ENCODE data around the gene NDUFAF2. TPM values are rescaled to one million over a fixed set of nuclear protein-coding genes. Genes with fewer than 3 reads are reported as not detected.

NDUFAF2 gene
- total and polyA plus RNA-seq, 2 of the 13 experiments (the other 11 are each of a cell fraction or from before 2014, with no cell fraction given): 34.0 to 78.4 TPM

GRCh38 chr5:61010467-61011454 is 65.8 kb downstream of the NDUFAF2 start:
- DNase-seq (ENCODE audit: low spot score) (peak; percentile 8), ATAC-seq (peak; percentile 66), FAIRE-seq (no peak)
- BruUV-seq (replicated peaks): no TSS peak
- H3K27ac ChIP-seq (ENCODE audit: extremely low read length, insufficient read depth, low read length): no peak overlapping the region
- H3K4me2 ChIP-seq (ENCODE audit: low read depth, low read length): no peak overlapping the region
- H3K79me2 ChIP-seq (ENCODE audit: insufficient read depth, low read length): no peaks in the 10 kb centered on the region
- no peaks in the 10 kb centered on the region for H3K27me3 ChIP-seq (ENCODE audit: control insufficient read depth in 1 of 2, insufficient read depth in 2 of 2, low read length in 2 of 2)
- WGBS (ENCODE audit: low lambda C conversion rate): 77% methylated on average over 5 of the region's 5 CpGs
- H3K4me3 ChIP-seq (replicated peaks in 1 of 3; ENCODE audit: insufficient read depth in 1 of 3, low read depth in 2 of 3, low read length in 3 of 3): no peak overlapping the region
- intact Hi-C loops (cut with micrococcal nuclease; ENCODE audit: unreplicated experiment): no loop called here
- no peaks in the 10 kb centered on the region for H3K9me3 ChIP-seq (ENCODE audit: low read length)
- peaks cover 7% of the 10 kb centered on the region for H3K4me1 ChIP-seq (ENCODE audit: insufficient read depth, low read length)
- peak; percentile 2; the same call in 1 of the 2 replicates for TF ChIP-seq SMC3 (IDR thresholded peaks at IDR 0.05; ENCODE audit: low read length)
- TF ChIP-seq ZNF282 (IDR thresholded peaks at IDR 0.05; ENCODE audit: partially characterized antibody): no peak
- TF ChIP-seq CTCF (CRISPR knock-in tag; IDR thresholded peaks at IDR 0.05): 0 out of 2 replicates have a peak, but pooled peaks have one; percentile 13
- TF ChIP-seq ZNF569 (CRISPR knock-in tag; IDR thresholded peaks at IDR 0.05; ENCODE audit: borderline replicate concordance): no peak
- peak; percentile 19; the same call in 1 of the 2 replicates for TF ChIP-seq STAG1 (CRISPR knock-in tag; IDR thresholded peaks at IDR 0.05)
- ChIA-PET POLR2A (no interaction called here), CTCF (ENCODE audit: low intra/inter-chr PET ratio, low total read pairs) (no interaction called here)
- H3K9ac ChIP-seq (ENCODE audit: insufficient read depth, low read depth, low read length): no peak overlapping the region
- no peak overlapping the region for H2AFZ ChIP-seq (ENCODE audit: low read length)
- no peaks in the 10 kb centered on the region for H3K36me3 ChIP-seq (replicated peaks in 1 of 2; ENCODE audit: control insufficient read depth in 1 of 2, insufficient read depth in 2 of 2, low read length in 2 of 2)
- in situ Hi-C loops (cut with HindIII; ENCODE audit: extremely low pct_ligation_motif_present, low pct_unique_long_range_greater_than_20kb): no loop called here
- H4K20me1 ChIP-seq (ENCODE audit: insufficient read depth, low read length): no peaks in the 10 kb centered on the region

- in situ Hi-C loops (cut with HindIII; ENCODE audit: extremely low pct_ligation_motif_present, low pct_unique_long_range_greater_than_20kb) (no loop called here), intact Hi-C loops (cut with micrococcal nuclease; ENCODE audit: unreplicated experiment) (no loop called here)
- FAIRE-seq: no peak
- H3K4me3 ChIP-seq (replicated peaks in 1 of 3; ENCODE audit: insufficient read depth in 1 of 3, low read depth in 2 of 3, low read length in 3 of 3): no peak overlapping the region
- no peaks in the 10 kb centered on the region for H3K27me3 ChIP-seq (ENCODE audit: control insufficient read depth in 1 of 2, insufficient read depth in 2 of 2, low read length in 2 of 2)
- no peaks in the 10 kb centered on the region for H3K36me3 ChIP-seq (replicated peaks in 1 of 2; ENCODE audit: control insufficient read depth in 1 of 2, insufficient read depth in 2 of 2, low read length in 2 of 2)
- ATAC-seq: no peak
- no peak for DNase-seq (ENCODE audit: low spot score)
- no peak overlapping the region for H3K27ac ChIP-seq (ENCODE audit: extremely low read length, insufficient read depth, low read length)
- 100% methylated on average over 2 of the region's 2 CpGs for WGBS (ENCODE audit: low lambda C conversion rate)
- CTCF ChIA-PET (ENCODE audit: low intra/inter-chr PET ratio, low total read pairs): no interaction called here
- BruUV-seq (replicated peaks): no TSS peak
- H3K9me3 ChIP-seq (ENCODE audit: low read length): no peaks in the 10 kb centered on the region
- peaks cover 8% of the 10 kb centered on the region for H3K79me2 ChIP-seq (ENCODE audit: insufficient read depth, low read length)
- no peak overlapping the region for H3K4me2 ChIP-seq (ENCODE audit: low read depth, low read length)
- H3K9ac ChIP-seq (ENCODE audit: insufficient read depth, low read depth, low read length): no peak overlapping the region
- no peaks in the 10 kb centered on the region for H4K20me1 ChIP-seq (ENCODE audit: insufficient read depth, low read length)
- no peaks in the 10 kb centered on the region for H3K4me1 ChIP-seq (ENCODE audit: insufficient read depth, low read length)
- H2AFZ ChIP-seq (ENCODE audit: low read length): no peak overlapping the region
- POLR2A ChIA-PET: no interaction called here
- TF ChIP-seq ZNF326 (CRISPR knock-in tag; IDR thresholded peaks at IDR 0.05; ENCODE audit: borderline replicate concordance) (no peak), BCL3 (CRISPR knock-in tag; IDR thresholded peaks at IDR 0.05) (no peak), ELF3 (CRISPR knock-in tag; IDR thresholded peaks at IDR 0.05) (no peak), ZNF557 (CRISPR knock-in tag; IDR thresholded peaks at IDR 0.05) (no peak), ZFP62 (CRISPR knock-in tag; IDR thresholded peaks at IDR 0.05) (no peak), ZNF430 (CRISPR knock-in tag; IDR thresholded peaks at IDR 0.05) (no peak), KDM5B (CRISPR knock-in tag; IDR thresholded peaks at IDR 0.05; ENCODE audit: borderline replicate concordance) (no peak), ZMYM3 (CRISPR knock-in tag; IDR thresholded peaks at IDR 0.05) (no peak), ZNF580 (CRISPR knock-in tag; IDR thresholded peaks at IDR 0.05; ENCODE audit: borderline replicate concordance, low read depth) (no peak), ZNF839 (CRISPR knock-in tag; IDR thresholded peaks at IDR 0.05; ENCODE audit: borderline replicate concordance) (no peak), ZNF335 (CRISPR knock-in tag; IDR thresholded peaks at IDR 0.05) (no peak)
Measured at GRCh38 chr5:61018062-61018461, 73.1 kb downstream of the NDUFAF2 start.
